Activated CD4-positive, alpha-beta T cell treated with anti-CD3 and anti-CD28 coated beads for 24 hours (primary cell): ENCODE data around the gene DAPK2.

Source experiments
- DNase-seq, 2 donors: peaks; one replicate each; pipeline ENCODE4 v3.0.0-alpha.2; 2020; ENCODE audit warnings: low read depth in 2 of 2

Gene DAPK2

DNA sequence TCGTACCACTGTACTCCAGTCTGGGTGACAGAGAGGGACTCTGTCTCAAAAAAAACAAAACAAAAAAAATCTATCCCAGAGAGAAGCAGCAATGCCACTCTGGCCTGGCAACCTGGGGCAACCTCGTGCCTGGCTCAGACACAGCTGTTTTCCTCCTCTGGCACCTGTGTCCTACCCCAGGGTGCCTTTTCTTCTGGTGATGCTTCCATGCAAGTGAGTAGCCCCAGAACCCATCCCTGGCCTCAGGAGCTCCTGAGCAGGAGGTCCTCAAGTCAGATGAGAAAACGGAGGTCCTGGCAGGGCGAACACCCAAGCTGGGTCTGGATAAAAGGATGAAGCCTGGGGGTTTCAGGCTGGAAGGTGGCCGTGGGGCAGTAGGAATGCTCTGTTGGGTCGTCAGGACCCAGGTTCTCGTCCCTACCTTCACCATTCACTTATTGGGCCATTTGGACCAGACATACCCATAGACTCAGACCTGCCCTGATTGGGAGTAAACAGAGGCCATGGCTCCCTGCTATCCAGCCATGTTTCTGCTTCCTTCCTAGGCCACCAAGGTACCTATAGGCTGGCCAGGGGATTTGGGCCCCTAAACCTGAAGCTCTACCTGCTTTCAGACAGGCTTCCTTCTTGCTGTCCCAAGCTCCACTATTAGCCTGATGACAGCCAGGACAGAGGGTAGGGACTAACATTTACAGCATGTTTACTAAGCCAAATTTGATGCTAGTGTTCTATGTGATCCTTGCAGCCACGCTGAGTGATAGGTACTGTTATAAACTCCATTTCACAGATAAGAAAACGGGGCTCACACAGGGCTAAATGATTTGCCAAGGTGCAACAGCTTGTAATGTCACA is 102.2 kb downstream of the DAPK2 start:
- DNase-seq: no peak

DNA sequence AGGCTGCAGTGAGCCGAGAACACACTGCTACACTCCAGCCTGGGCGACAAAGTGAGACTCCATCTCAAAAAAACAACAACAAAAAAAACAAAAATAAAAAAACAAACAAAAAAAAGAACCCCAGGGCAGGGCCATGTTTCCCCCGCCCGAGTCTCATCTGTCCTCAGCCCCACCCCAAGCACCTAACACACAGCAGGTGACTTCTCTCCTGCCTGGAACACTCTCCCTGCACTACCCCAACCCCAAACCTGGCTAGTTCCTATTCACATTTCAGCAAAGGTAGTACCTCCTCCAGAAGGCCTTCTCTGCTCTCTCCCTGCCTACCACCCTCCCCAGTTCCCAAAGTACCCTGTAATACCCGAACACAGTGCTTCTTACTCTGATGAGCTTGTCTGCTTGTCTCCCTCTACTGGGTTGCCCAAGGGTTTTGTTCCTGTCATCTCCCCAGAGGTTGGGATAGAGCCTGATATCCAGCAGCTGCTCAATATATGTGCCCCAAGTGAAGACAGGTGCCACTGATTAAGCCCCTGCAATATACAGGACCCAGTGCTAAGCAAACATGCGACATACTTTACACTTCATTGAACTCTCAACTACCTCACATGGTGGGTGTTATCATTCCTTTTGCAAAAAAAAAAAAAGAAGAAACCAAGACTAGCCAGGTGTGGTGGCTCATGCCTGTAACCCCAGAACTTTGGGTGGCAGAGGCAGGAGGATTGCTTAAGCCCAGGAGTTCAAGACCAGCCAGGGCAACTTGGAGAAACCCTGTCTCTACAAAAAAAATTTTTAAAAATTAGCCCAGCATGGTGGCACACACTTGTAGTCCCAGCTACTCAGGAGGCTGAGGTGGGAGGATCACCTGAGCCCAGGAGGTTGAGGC is 103.6 kb downstream of the DAPK2 start:
- no peak for DNase-seq

DNA sequence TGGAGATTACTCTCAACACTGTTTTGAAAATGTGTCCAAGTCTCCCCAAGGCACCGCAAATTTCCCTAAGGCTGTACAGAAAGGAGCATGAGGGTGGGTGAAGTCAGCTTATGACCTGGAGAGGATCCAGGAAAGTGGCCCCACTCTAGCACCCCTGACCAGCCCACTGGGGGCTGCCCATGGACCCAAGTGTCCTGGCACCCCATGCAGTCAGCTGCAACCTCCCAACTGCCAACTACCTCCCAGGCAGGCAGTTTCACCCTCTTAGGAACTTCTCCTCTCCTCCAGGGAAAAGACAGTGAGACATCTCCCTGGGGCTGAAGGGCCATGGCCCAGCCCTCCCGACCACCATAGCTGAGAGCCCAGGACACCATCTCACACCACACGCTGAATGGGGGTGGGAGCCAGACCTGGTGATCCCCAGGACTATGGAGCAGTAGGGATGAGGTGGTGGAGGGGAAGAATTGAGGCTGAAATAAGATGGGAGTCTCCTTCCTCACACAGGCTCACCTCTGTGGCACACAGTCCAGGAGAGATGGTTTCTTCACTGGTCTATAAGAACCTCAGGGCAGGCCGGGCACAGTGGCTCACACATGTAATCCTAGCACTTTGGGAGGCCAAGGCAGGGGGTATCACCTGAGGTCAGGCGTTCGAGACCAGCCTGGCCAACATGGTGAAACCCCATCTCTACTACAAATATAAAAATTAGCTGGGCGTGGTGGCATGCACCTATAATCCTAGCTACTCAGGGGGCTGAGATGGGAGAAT is 104.4 kb downstream of the DAPK2 start:
- no peak for DNase-seq

DNA sequence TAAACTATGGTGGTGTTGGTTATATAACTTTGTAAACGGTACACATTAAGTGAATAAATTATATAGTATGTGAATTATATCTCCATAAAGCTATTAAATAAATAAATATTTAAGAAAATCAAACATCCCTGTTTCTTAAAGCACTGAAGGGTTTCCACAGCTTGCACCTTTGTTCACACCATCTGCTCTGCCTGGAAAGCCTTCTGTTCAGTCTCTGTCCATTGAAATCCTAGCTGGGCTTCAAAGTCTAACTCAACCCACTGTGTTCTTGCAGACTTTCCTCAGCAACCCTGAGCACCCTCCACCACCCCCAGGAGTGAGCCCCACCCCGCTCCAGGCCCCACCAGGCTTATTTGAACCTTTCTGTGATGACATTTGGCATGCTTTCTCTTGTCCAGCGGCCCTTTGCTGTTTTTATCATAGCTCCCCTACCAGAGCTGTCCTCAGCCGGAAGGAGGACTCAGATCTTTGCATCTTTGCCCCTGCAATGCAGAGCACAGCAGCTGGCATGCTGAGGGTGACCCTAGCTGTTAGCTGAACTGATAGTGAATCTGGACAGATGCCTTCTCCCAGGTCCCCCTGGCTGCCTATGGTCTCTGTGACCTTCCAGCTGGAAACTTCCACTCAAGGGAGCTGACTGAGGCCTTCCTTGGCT is 105.2 kb downstream of the DAPK2 start:
- DNase-seq: no peak

DNA sequence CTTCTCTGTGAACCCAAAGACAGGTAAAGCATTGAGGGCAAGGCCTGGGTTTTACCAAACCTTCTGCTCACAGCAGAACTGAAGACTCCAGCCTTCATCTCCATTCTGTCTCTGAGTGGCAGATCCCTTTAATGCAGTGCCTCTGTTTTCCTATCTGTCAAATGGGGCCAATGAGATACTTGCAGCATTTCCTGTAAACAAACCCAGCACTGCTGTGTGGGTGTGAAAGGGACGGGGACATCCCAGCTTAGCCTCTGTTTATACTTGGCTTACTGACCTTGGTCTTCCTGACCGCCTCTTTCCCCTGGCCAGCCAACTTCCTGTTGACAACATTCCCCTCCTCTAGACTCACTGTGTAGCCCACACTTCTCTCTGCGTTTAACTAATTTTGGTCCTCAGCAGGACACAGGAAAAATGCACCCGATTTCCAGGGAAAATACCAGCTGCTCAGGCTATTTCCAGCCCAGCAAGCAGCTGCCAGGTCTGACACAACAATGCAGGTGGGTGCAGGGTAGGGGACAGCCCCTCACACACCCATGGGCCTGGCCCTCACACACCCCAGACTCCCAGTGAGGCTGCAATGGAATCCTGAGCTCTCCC is 106.7 kb downstream of the DAPK2 start:
- DNase-seq: no peak

DNA sequence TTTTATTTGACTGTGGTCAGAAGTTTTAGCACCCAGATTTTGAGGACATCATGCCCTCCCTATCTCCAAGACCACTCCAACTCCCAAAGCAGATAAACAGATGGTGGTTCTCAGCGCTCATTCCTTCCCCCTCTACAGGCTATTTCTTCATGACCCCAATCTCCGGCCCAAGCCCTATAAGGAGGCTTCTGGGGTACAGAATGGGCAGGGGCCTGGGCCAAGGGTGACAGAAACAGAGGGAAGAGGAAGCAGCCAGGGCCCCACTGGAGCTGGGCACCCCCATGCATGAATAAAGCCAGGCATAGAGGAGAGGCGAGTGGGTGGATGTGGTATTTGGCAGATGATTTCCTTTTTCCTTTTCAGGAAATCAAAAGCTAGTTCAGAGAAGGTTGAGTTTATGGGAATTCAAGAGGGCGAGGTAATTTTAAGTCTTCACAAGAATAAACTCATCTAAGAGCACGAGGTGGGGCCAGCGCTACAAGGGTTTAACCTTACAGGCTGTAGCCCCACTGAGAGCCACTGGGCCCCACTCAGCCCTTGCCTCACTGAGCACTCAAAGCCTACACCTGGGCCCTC is 107.7 kb downstream of the DAPK2 start:
- DNase-seq: peak in 1 of 2 donors; percentile 4

DNA sequence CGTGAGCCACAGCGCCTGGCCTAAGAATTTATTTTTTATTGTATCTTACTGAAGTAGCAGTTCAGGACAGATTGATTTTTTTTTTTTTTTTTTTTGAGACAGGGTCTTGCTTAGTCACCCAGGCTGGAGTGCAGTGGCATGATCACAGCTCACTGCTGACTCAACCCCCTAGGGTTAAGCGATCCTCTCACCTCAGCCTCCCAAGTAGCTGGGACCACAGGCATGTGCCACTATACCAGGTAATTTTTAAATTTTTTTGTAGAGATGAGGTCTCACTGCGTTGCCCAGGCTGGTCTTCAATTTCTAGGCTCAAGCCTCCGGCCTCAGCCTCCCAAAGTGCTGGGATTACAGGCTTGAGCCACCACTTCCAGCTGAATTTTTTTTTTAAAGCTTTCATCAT is 112.8 kb downstream of the DAPK2 start:
- DNase-seq: no peak

DNA sequence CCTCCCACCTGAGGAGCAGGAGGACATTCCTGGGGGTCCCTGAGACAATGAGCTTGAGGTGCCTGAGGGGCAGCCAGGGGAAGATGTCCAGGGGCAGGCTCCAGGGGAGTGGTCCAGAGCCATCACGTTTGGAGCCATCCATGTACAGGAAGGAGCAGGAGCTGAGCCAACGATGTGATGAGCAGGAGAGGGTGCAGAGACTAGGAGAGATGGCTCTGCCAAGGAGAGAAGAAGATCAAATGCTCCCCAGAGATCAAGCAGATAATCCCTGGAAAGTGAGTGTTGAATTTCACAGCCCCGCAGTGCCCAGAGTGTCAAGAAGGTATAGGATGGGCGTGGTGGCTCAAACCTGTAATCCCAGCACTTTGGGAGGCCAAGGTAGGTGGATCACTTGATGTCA is 114.7 kb downstream of the DAPK2 start:
- no peak for DNase-seq

DNA sequence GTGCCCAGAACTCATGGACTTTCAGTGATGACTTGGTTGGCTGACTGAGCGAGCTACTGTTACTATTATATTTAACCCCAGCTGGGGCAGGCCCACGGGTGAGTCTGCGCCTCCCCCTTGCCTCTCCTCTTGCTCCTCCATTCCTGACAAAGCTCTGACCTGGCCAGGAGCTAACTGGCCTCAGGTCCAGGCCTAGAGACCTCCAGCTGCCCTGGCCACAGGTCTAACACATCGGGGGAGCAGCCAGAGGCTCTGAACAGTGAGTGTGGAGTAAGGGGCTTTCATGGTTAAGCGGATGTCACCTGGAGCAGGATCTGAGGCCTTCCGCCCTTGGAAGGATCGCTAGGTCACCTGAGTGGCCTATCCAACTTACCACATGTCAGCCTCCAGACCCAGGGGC is 116.3 kb downstream of the DAPK2 start:
- DNase-seq: no peak

DNA sequence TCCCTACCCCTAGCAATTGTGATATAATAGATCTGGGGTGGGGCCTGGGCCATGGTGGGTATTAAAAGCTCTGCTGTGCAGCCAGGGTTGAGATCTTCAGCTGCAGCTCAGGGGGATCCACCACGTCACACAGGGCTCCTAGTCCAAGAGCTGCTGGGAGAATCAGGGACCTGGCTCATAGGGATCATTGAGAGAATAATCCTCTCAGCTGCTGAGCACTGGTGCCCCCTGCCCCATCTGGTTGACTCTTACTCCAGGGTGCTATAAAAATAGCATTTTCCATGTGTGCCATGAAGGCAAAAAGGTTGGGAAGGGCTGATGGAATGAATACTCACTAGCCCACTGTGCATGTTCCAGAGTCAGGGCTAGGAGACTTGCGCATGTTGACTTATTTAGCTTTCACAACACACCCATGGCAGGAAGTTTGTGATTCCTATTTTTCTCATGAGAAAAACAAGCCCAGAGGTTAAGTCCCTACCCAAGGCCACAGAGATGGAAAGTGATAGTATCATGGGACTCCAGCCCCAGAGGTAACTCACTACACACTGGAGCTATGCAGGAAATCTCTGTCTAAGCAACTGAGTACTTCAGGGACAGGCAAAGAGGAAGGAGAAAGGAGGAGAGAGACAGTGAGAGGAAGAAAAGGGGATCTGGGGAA is 118.0 kb downstream of the DAPK2 start:
- no peak for DNase-seq

DNA sequence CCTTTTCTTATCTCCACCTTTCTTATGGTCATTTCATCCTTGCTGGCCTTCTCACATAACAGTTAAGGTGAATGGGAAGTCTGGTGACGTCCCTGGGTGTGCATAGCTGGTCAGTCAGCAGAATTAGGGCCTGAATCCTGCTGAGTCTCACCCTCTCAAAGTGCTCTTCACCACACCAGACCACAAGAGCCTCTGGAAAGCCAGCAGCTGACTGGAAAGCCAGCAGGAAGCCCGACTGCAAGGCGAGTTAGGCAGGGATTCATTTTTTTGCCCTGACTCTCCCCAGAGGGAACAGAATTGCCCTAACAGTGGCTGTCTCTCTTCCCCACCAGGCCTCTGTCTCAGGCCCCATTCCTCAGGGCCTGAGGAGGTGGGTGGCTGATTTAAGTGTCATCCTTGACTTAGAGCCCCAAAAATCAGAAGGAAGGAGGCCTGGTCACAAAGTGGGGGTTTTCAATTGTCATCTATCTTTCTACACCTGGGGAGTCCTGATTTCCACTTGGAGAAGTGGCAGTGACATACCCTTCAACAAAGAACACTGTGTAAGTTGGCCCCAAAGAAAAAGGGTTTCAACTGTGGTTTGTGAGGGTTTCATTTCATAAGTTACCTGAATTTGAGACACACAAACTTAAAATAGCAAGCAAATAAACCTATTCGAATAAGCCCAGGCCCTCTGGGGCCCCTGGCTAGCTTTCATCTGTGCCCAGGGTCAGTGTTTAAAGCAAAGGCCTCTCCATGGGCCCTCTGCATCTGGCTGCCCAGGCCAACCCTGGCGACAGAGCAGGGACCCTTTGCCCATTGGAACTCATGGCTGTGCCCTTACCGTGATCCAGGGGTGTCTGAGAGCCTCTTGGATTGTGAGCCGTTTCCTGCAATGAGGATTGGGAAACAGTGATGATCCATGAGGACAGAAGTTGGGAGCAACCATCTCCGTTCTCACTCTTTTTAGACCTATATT is 122.0 kb downstream of the DAPK2 start:
- no peak for DNase-seq

DNA sequence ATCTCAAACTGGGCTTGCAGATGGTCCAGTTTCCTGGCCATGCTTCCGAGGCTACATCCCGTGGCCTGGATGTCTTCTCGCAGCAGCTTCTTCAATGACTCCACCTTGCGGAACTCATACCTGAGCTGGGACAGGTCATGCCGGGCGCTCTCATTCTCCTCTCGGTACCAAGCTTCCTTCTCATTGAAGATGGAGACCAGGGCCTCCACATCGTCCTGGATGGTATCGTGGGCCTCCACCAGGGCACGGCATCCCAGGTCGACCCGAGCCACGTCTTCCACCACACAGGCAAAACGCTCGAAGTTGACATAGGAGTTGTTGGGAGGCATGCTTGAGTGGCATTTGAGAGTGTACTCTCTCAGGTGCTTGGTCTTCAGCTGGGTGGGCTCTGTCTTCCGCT is 123.4 kb downstream of the DAPK2 start:
- DNase-seq: no peak

DNA sequence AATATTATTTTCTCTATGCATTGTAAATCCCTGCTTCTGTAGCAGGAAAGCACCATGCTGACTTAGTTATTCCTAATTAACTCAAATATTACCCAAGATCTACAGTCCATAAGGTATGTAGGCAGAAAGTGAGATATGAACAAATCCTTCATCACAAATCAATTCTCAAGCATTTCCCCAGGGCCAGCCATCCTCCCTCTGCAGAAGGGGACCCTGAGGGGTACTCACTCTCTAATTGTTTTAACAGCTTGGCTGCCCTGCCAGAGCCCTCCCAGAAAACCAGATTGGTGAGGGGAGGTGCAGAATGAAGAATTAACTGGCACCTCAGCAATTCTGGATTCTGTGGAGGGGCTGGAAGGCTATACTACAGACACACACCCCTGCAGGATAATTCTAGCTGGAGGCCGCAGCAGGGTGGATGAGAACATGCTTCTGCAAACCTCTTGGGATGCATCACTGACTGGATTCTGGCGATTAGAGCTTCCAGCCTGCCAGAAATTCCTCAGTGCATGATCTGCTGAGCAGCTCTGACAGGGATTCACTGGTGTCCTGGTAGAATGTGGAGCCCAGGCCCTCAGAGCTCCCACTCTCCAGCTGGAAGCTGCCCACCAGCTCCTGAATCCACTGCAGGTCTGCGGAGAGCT is 123.9 kb downstream of the DAPK2 start:
- no peak for DNase-seq

DNA sequence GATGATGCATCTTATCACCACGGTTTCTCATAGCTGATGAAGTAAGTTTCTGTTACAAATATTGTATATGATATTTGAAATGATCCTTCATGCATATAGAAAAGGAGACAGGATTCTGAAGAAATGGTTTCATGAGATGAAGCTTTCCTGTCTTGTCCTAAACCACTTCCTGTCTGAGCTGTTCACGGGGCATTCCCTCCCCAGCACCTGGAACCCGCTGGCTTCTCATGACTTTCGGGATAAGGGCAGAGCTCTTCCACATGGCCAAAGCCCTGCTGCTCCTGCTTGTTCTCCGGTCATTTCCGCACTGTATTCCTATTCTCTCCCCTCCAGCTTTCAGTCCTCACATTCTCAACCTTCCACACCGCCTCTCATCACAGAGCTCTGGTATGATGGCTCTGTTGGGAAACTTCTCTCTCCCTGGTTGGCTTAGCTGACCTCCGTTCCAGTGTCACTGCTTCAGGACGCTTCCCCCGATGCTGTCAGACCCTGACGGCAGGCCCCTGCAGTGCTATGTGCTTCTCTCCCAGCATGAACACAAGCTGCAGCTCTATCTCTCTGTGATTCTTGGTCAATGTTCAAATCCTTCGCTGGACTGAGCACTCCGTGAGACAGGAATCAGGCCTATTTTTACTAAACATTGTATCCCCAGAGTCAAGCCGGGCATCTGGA is 125.6 kb downstream of the DAPK2 start:
- no peak for DNase-seq

DNA sequence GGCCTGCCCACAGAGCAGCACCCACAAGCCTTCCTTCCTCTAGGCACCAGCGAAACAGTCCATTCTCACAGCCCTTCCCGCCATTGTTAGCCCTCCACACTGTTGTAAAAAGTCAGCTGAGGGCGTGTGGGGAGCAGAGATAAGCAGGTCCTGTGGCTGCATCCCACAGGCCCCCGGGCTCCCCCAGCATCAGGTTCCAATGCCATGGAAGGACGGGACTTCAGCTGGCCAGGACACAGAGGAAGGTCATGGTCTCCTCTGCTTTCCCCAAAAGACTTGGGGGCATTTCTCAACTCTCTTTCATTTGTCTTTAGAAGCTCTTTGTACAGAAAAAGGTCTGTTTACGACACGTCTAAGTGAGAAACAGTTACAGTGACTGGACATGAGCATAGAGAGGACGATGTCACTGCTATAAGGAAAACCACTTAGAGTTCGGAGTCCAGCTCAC is 127.4 kb downstream of the DAPK2 start:
- DNase-seq: no peak

DNA sequence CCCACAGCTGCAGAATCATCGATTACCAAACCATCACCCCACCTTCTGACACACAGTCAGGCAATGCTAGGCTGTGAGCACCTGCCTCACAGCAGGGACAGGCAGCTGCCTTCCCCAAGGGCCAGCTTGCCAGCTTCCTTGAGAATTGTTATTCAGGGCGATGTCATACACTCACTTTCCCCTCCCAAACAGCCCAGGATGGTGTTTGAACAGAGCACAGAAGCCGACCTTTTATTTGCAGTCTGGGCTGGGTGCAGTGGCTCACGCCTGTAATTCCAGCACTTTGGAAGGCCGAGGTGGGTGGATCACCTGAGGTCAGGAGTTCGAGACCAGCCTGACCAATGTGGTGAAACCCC is 128.0 kb downstream of the DAPK2 start:
- no peak for DNase-seq

DNA sequence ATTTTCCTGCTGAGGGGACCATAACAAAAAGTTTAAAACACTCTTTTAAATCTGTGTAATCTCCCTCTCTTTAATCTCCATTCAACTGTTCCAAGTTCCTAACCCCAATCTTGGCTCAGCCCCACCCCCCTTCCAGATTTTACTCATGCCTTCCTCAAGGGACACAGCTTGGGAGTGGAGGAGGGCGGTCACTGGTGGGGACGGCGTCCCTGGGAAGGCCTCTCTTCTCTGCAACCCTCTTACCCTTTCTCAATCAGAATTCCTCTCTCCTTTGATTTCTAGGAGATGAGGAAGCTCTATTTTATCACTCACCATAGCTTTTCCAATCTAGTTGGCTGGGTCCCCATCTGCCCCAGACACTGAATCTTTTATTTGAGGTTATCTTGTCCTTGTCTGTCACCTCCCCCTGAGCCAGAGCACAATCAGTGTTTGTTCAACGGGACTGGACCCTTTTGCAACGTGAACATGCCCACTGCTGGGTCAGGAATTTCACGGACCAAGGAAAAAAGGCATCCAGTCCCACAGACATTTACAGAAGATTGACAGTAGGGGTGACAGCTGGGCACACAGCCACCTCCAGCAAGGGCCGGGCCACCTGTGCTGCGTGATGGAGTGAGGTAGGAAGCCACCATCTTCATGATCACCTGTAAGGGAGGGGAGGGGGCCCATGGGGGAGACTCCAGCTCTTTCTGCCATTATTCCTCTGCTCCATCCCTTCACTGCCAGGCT is 128.5 kb downstream of the DAPK2 start:
- DNase-seq: no peak
